Measurements from ENCODE around the gene RMDN2.

Gene RMDN2

GRCh38 chr2:37982847-37983246 lies 57.8 kb downstream of the RMDN2 start:
- TF ChIP-seq, protein P1, sequence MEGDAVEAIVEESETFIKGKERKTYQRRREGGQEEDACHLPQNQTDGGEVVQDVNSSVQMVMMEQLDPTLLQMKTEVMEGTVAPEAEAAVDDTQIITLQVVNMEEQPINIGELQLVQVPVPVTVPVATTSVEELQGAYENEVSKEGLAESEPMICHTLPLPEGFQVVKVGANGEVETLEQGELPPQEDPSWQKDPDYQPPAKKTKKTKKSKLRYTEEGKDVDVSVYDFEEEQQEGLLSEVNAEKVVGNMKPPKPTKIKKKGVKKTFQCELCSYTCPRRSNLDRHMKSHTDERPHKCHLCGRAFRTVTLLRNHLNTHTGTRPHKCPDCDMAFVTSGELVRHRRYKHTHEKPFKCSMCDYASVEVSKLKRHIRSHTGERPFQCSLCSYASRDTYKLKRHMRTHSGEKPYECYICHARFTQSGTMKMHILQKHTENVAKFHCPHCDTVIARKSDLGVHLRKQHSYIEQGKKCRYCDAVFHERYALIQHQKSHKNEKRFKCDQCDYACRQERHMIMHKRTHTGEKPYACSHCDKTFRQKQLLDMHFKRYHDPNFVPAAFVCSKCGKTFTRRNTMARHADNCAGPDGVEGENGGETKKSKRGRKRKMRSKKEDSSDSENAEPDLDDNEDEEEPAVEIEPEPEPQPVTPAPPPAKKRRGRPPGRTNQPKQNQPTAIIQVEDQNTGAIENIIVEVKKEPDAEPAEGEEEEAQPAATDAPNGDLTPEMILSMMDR (IDR thresholded peaks at IDR 0.05; ENCODE audit: control extremely low read depth, extremely low read depth, low read depth, missing control alignments) = no peak
- CTCF ChIA-PET = interaction anchor here (0.9 to 3.5 kb wide), 5 partner anchors 19 to 525 kb away, joined by 3 to 16 read pairs (median 5); no protein-coding TSS in a partner anchor
- no peak for DNase-seq (ENCODE audit: extremely low spot score)
- POLR2A ChIA-PET = no interaction called here

GRCh38 chr2:37983719-37984118 lies 58.6 kb downstream of the RMDN2 start:
- CTCF ChIA-PET = no interaction called here
- POLR2A ChIA-PET = no interaction called here
- TF ChIP-seq, protein P1 (IDR thresholded peaks at IDR 0.05; ENCODE audit: control extremely low read depth, extremely low read depth, low read depth, missing control alignments) = no peak
- no peak for DNase-seq (ENCODE audit: extremely low spot score)

- TF ChIP-seq, protein P1 (IDR thresholded peaks at IDR 0.05; ENCODE audit: control extremely low read depth, extremely low read depth, low read depth, missing control alignments) = no peak
- ChIA-PET POLR2A (interaction anchor here (0.9 kb wide), 1 partner anchor 767 kb away, joined by 5 read pairs; the partner anchor contains the start of gene SRSF7), CTCF (interaction anchor here (2.9 kb wide), 1 partner anchor 291 kb away, joined by 10 read pairs; no protein-coding TSS in a partner anchor)
- no peak for DNase-seq (ENCODE audit: extremely low spot score)
Observed at GRCh38 chr2:37984176-37984575, 59.1 kb downstream of the RMDN2 start.

DNA sequence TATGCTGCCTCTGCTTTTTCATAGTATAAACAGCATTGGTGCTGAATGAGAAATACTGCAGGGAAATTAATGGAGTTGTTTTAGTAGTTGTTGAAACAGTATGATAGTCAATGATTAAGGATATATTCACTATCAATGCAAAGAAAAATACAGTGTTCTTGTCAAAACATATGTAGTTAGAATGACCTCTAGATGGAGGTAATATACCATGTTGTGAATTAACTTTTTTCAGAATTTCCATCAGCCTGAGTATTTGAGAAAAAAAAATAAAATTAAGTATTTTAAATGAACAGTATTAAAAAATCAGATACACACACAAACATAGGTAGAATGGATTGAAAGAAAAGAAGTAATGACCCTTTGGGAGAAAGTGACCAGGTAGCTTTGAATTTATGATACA lies 59.5 kb downstream of the RMDN2 start:
- TF ChIP-seq, protein P1 (IDR thresholded peaks at IDR 0.05; ENCODE audit: control extremely low read depth, extremely low read depth, low read depth, missing control alignments) = peak; percentile 25
- CTCF ChIA-PET = interaction anchor here (0.6 to 2.9 kb wide), 2 partner anchors 54 to 290 kb away, joined by 3 to 10 read pairs; no protein-coding TSS in a partner anchor
- no peak for DNase-seq (ENCODE audit: extremely low spot score)
- POLR2A ChIA-PET = interaction anchor here (0.9 kb wide), 1 partner anchor 767 kb away, joined by 5 read pairs; the partner anchor contains the start of gene SRSF7

DNA sequence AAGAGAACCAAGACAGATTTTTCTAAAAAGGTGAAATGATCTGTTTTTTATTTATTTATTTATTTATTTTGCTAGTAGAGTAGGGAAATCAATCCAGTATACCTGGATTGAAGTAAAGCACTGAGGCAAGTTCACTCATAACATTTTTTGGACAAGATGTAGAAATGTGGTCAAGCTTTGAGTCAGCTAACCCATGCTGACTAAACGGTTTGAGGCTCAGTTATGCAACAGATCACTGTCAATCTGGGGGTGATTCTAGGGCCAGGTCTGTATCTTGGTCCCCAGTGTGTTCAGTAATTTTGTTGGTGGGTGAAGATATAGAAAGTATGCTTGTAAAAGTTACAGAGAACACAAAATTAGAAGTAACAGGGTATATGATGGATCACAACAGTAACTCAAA lies 60.2 kb downstream of the RMDN2 start:
- CTCF ChIA-PET = interaction anchor here (0.6 to 2.9 kb wide), 2 partner anchors 53 to 289 kb away, joined by 3 to 10 read pairs; no protein-coding TSS in a partner anchor
- no peak for DNase-seq (ENCODE audit: extremely low spot score)
- TF ChIP-seq, protein P1 (IDR thresholded peaks at IDR 0.05; ENCODE audit: control extremely low read depth, extremely low read depth, low read depth, missing control alignments) = no peak
- POLR2A ChIA-PET = interaction anchor here (0.9 kb wide), 1 partner anchor 766 kb away, joined by 5 read pairs; the partner anchor contains the start of gene SRSF7

DNA sequence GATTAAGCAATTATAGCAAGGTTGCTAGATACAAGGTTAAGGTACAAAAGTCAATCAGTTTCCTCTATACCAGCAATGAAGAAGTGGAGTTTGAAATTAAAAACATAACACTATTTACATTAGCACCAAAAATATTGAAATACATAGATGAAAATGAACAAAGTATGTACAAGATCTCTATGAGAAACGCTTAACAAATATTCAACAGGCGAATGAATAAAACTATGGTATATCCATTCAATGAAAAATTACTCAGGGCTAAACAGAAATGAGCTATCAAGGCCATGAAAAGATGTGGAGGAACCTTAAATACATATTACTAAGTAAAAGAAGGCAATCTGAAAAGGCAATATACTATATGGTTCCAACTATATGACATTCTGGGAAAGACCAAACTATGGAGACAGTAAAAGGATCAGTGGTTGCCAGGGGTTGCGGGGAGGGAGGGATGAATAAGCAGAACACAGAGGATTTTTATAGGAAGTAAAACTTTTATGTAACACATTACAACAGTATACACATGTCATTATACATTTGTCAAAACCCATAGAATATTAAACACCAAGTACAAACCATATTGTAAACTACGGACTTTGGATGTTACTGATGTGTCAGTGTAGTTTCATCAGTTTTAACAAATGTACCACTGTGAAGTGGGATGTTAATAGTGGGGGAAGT lies 62.1 kb downstream of the RMDN2 start:
- TF ChIP-seq, protein P1 (IDR thresholded peaks at IDR 0.05; ENCODE audit: control extremely low read depth, extremely low read depth, low read depth, missing control alignments) = no peak
- CTCF ChIA-PET = interaction anchor here (2.9 kb wide), 1 partner anchor 288 kb away, joined by 10 read pairs; no protein-coding TSS in a partner anchor
- DNase-seq (ENCODE audit: extremely low spot score) = no peak
- POLR2A ChIA-PET = no interaction called here

Data from GM10248 (cell line).